Activated CD4-positive, alpha-beta T cell treated with anti-CD3 and anti-CD28 coated beads for 4 hours (primary cell): ENCODE data around the gene MYH11.
"Not testable (repeated sequence)": the region's sequence is repeated elsewhere in the genome, so short reads cannot be mapped to it uniquely, and the experiment has no call there.

Experiments used
- DNase-seq, 2 donors: peaks; one replicate each; pipeline ENCODE4 v3.0.0-alpha.2; 2020

The MYH11 gene

DNA sequence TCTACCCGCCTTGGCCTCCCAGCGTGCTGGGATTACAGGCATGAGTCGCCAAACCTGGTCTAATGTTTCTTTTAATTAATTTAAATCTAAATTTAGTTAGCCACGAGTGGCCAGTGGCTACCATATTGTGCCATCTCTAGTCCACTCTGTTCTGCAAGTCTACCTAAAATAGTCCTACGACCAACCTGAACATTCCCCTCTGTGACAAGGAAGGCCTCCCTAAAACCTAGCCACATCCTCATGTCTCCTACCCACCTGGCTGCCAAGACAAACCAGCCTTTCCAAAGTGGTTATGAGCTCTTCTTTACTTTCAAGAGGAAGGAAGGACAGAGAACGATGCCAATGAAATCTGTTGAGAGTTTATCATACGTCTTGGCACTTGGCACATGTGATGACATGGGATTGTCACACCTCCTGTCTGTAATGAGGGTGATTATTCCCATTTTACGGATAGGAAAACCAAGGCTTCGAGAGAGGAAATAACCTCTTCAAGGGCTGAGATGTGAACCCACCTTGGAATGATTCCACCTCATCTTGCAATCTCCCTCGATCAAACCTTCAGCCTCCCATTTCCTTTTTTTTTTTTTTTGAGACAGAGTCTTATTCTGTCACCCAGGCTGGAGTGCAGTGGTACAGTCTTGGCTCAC is 19.7 kb downstream of the MYH11 start:
- DNase-seq: no peak

DNA sequence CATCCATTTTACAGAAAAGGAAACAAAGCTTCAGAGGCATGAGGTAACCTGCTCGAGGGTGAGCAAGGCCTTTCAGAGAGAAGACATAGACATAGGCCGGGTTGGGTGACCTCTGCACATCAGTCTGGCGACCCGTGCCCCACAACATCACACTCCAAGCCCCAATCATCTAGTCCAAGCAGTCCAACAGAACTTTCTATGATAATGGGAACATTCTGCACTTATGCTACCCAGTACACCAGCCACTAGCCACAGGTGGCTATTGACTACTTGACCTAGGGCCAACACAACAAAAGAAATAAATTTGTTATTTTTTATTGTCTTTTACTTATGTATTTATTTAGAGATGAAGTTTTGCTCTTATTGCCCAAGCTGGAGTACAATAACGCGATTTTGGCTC is 20.8 kb downstream of the MYH11 start:
- no peak for DNase-seq

DNA sequence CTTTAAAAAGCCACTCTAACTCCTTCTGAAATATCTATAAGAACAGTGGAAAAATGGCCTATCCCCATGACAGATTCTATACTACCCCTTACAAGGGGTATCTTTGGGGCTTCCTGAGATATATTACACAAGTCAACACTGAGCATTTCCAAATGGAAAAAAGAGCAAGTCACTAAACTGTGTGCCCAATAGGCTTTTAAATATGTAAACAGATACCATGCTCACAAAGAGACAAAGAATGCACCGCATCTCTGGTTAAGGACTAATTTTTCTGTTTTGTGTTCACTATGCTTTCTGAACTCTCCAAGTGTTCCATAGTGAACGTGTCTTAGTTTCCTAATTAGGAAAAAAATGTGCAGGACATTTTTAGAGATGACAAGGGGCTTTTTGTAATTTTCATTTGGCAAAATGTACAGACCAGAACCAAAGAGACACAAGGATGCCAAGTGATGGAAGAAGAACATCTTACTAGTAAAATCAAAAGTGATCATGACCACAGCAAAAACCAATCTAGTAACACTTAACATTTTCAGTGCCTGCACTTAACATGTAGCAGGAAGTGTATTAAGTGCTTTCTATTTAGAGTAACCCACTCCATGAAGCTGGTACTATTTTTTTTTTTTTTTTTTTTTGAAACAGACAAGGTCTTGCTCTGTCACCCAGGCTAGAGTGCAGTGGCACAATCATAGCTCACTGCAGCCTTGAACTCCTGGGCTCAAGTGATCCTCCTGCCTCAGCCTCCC is 21.5 kb downstream of the MYH11 start:
- DNase-seq: no peak

DNA sequence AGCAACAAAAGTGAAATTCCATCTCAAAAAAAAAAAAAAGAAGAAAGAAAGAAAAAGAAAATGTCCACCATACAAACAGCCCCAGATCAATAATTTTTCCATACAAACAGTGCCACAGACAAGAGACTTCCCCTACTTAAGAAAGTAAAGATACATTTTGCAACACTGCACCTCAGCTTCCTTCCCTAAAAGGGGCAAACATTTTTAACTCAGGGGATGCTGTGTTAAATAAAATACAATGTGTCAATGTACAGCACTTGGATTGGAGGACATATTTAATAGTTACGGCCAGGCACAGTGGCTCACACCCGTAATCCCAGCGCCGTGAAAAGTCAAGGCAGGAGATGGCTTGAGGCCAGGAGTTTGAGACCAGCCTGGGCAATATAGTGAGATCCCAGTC is 22.3 kb downstream of the MYH11 start:
- DNase-seq: no peak

DNA sequence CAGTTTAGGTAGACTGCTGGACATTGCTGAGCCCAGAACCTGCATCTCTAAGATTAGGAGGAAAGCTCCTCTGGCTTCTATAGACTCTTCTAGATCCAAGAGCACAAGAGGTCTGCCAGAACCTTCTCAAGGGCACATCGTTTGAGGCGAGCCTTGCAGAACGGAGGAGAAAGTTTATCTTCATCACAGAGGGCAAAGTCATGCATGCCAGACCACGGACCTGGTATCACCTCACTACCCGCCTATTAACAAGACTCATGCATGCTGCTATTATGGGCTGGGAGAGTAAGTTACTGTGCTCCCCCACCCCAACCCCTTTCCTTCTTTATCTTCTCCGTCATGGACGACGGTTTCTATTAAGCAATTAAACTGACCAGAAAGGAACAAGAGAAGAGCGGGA is 23.3 kb downstream of the MYH11 start:
- no peak for DNase-seq

DNA sequence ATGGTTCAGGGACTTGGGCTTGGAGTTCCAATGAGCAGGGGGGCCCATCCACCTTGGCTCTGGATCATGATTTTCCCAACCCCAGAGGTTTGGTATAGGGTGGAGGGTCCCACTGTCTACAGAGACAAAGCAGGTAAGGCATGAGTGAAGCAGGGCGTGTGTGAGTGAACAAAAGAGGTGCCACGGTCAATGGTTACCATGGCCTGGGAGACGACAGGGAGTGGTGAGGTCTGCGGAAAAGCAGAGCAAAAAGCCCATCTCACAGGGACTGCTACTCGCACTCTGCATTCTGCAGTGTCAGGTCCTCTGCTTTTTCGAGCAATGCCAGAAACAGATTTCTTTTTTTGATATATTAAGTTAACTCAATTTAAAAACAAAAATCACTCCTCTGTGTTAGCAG is 24.6 kb downstream of the MYH11 start:
- DNase-seq: no peak

DNA sequence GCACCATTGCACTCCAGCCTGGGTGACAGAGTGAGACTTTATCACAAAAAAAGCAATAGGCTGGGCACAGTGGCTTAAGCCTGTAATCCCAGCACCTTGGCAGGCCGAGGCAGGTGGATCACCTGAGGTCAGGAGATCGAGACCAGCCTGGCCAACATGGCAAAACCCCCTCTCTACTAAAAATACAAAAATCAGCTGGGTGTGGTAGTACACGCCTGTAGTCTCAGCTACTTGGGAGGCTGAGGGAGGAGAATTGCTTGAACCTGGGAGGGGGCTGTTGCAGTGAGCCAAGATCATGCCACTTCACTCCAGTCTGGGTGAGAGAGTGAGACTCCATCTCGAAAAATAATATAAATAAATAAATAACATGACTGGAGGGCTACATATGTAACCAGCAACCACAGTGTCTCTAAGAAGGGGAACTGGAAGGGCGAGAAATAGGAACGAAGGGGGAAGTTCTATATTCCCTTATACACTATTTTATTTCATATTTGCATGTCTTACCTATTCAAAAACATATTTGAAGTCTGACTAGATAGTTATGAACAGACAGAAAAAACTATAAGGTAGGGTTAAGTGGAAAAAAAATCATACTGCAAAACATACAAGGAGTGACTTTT is 25.9 kb downstream of the MYH11 start:
- no peak for DNase-seq

DNA sequence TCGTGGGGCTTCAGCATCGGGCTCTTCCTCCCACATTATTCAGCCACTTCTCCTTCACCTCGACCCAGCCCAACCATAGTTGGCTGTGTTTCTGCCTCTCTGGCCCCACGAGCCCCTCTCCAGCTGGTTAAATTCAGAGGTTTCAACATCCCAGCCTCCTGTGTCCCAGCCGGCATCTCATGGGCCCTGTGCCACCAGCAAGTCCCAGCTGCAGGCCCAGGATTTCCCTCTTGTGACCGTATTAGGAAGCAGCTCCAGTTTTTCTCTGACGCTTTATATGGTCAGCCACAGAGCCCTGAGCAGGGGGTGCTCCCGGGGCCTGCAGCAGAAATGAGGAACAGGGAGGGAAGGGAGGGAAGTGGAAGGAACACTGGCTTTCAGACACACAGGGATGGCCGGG is 27.4 kb downstream of the MYH11 start:
- no peak for DNase-seq

DNA sequence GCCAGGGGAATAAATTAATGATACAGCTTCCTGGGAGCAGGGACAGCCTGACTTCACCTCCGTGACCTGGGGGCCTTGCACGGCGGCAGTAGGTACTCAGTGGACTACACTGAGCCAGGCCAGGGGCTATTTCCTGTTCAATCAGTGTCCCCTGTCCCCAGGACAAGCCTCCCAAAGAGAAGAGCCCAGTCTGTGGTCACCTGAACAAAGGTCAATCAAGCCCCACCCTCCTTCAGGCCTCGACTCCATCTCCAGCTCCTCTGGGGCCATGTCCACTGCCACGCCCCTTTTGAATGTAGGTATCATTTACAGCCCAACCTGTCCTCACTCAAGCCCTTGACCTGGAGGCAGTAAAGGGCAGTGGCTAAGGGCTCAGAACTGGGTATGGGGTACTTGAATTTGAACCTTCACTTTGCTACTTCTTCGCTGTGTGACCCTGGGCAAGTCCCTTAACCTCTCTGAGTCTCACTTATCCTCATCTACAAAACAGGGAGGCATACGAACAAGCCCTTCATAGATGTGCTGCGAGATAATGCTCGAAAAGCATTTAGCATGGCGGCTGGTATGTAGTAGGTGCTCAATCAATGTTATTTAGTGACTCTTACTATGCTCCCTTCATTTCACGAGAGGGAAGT is 29.0 kb downstream of the MYH11 start:
- DNase-seq: no peak

DNA sequence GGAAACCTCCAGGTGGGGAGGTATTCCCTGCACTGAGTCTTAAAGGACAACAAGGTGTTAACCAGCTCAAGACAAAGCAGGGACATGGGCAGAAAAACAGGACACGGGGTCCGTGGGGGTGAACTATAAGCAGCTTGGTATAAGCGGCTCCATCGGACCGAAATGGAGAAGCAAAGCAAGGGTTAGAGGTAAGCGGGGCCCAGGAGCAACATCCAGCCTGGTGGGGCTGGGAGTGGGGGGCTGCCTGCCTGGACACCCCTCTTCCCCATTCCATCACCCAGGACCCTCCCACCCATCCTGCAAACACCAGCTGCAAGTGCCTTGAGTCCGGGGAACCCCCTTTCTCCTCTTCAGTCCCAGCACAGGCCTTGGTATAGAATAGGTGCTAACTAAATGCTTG is 29.5 kb downstream of the MYH11 start:
- no peak for DNase-seq

DNA sequence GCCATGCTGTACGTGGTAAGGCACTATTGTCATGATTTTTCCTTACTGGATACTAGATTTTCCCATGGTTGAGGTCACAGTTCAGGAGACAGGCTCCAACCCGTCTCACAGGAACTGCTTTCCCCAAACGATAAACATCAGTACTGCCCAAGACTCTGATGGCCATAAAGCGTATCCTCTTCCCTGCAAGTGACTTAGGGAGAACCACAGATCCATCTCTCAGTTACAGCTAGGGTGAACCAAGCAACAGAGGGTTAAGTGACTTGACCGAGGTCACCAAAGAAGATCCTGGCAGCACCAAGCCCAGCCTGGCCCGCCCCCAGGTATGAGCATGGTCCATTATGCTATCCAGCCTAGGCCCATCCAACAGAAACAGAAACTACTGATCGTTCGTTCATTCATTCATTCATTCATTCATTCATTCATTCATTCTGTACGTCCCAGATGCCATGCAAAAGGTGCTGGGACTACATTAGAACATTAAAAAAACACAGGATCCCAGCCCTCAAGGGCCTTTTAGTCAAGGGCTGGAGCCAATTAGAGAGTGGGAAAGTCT is 31.0 kb downstream of the MYH11 start:
- DNase-seq: no peak

DNA sequence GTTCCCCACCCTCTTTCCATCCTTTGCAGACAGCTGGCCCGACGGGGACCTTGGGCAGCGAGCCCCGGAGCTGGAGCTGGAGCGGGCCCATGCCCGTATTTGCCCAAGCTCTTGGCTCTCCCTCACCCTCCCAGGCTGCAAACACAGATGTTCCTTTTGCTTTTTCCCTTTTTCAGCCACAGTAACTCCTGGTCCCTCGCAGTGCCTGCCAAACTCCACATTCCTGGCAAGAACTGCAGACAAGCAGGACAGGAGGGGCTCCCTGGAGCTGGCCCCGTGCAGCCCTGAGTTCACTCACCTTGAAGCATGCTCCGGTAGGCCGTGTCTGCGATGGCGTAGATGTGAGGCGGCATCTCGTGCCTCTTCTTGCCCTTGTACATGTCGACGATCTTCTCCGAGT is 33.9 kb downstream of the MYH11 start:
- DNase-seq: no peak

DNA sequence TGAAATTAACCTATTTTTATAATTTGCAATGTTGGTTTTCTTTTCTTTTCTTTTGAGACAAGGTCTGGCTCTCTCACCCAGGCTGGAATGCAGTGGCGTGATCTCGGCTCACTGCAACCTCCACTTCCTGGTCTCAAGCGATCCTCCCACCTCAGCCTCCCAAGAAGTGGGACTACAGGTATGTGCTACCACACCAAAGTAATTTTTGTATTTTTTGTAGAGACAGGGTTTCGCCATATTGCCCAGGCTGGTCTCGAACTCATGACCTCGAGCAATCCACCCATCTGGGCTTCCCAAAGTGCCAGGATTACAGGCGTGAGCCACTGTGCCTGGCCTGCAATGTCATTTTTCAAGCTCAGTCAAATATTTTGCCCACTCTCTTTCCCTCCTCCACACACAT is 36.0 kb downstream of the MYH11 start:
- no peak for DNase-seq

DNA sequence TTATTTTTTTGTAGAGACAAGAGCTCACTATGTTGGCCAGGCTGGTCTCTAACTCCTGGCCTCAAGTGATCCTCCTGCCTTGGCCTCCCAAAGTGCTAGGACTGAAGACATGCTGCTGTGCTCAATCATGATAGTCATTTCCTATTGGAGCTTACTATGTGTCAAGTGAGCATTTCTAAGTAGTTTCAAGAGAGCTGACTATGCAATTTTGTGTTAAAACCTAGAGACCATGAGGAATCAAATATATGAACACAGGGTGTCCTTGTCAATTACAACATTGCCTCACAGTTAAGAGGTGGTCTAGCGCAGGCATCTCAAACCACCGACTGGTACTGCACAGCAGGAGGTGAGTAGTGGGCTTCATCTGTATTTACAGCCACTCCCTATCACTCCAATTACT is 37.8 kb downstream of the MYH11 start:
- no peak for DNase-seq

DNA sequence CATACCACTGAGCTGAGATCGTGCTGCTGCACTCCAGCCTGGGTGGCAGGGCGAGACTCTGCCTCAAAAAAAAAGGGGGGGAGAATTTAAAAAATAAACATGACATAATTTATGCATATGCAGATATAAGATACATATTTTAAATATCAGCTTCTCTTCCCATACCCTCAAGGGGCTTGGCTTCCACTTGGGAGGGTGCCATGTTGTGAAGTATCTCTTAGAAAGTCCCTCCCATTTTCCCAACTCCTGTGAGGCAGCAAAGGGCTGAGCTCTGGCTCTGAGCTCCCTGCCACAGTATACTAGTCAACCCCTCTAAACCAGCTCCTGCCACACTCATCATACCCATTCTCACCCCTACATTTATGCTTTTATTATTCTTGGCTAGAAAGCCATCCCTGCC is 39.4 kb downstream of the MYH11 start:
- no peak for DNase-seq

DNA sequence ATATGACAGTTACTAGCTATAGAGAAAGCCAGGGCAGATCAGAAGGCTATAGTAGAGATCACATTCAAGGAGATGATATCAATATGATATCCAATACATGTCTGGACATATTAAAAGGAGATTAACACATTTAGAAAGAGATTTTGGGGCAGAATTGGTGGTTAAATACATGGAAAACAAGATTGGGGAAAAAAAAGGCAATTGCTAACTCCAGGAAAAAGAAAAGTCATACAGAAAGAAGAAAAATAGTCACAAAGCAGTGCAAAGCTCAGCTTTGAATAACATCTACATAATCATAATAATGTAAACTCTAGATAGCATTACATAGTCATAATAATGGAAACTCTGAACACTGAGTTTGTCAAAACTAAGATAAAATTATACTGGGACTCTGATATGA is 40.6 kb downstream of the MYH11 start:
- no peak for DNase-seq

DNA sequence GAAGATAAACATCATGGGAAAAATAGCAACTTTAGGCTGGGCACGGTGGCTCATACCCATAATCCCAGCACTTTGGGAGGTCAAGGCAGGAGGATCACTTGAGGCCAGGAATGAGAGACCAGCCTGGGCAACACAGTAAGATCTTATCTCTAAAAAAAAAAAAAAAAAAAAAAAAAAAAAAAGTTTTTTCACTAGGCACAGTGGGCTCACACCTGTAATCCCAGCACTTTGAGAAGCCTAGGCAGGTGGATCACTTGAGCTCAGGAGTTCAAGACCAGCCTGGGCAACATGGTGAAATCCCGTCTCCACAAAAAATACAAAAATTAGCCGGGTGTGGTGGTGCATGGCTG is 44.5 kb downstream of the MYH11 start:
- DNase-seq: not testable (repeated sequence)

DNA sequence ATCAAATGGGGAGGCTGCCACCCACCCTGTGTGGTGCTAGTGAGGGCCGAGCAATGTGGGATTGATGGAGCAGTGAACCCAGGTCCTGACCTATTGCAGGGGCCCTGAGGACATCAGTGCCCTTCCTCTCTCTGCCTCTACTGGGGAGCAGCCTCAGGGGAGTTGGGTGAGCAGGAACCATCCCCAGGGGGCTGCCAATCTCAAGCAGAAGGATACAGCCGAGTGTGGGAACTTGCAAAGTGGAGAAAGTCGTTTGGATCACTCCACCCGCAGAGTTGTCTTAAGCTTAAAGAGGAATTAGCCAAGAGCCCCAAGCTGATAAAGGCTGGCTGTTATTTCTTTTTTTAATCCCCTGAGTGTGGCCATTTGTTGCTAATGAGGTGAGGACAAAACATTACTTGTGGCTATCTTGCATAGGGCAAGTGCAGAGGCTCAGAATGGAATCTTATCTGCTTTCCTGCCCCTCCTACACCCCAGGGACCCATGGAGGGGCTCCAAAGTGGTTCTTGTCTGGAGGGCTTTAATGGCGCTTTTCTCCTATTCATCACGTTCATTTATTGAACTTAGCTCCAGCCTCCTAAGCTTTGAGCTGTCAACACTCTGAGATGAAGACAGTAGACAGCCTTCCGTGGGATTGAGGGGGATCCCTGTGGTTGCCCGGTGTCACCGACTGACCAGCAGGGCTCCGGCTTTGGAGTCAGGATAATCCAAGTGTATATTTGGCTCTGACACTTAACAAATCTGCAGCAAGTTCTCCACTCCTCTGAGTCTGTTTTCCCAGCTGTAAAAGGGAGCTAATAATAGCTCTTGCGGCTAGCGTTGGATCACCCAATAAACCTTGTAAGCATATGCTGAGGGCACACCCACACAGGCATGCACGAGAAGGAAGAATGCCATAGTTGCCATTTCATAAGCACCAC is 45.1 kb downstream of the MYH11 start:
- DNase-seq: no peak

DNA sequence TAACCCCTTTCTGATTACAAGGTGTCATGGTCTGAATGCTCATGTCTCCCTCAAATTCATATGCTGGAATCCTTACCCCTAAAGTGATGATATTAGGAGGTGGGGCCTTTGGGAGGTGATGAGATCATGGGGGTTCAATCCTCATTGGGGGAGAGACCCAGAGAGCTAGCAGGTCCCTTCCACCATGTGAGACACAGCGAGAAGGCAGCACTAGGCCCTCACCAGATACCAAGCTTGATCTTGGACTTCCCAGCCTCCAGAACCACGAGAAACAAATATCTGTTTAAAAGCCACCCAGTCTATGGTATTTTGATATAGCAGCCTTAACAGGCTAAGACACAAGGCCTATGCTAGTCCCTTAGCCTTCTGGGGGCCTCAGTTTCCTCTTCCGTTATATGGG is 45.9 kb downstream of the MYH11 start:
- DNase-seq: no peak

DNA sequence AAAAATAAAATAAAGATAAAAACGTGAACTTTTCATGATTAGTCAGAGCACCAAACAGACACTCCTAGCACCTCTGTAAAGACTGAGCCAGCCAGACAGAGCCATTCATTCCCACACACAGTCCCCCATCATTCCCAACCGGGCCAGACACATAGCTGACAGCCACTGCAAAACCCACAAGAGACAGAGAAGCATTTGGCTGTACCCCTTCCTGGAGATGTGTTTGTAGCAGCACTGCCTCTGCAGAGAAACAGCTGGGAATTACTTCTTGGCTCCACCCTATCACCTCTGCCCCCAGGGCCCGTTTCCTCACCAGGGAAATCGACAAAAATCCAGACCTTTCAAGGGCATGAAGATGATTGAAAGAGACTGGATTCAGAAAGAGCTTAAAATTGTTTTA is 46.4 kb downstream of the MYH11 start:
- DNase-seq: no peak

DNA sequence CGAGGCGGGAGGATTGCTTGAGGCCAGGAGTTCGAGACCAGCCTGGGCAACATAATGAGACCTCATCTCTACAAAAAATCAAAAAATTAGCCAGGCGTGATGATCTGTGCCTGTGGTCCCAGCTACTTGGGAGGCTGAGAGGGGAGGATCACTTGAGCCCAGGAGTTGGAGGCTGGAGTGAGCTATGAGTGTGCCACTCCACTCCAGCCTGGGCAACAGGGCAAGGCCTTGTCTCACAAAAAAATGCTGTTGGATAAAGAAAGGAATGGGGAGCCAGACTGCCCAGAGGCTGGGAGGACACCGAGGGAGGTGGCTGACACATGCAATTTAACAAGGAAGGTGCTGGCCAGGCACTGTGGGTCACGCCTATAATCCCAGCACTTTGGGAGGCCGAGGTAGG is 47.5 kb downstream of the MYH11 start:
- not testable (repeated sequence) for DNase-seq

DNA sequence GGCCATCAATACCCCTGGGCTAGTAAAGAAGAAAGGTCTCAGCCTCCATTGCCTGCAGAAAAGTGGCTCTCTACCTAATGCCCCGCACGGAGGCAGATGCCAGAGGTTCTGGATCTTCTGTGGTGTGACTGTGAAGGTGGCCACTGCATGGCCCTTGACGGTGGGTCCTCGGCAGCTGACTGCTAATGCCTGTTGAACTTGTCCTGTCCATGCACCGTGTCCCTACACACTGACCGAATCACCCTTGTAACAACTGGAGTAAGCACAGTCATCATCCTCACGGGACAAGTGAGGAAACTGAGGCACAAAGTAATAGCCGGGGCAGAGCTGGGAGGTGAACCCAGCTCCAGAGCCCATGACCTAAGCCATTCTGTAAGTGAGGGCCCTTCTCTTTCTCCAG is 48.8 kb downstream of the MYH11 start:
- no peak for DNase-seq

DNA sequence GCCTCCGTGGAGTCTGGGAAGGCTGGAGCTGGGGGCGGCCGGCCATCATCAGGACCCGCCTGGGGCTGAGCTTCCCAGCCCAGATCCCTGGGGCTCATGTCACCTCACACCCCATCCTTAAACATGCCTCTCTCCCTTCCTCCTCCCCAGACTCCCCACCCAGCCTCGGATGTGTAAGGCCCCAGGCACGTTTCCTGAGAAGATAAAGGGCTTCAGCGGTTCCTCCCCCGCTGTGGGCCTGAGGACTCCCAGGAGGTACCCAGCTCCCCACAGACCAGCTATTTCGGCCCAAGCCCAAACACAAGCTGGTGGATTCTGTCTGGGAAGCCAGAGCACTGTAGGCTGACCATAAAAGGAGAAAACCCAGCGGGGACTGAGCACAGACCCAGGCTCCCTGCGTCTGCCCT is 49.2 kb downstream of the MYH11 start:
- no peak for DNase-seq
